Cardiac septum (tissue), 1 donor: ENCODE measurements around the gene NEDD4L. TPM values are rescaled to one million over a fixed set of nuclear protein-coding genes. Genes with fewer than 3 reads are reported as not detected.

Source experiments
- DNase-seq: peaks from one replicate; pipeline ENCODE4 v3.0.0-alpha.2; 2020; ENCODE audit warnings: low spot score
- intact Hi-C: fragments of 100-400 bp; cut with DNase I; formaldehyde crosslinking; loops from one replicate; pipeline ENCODE4 v1.14.0; 2022
- total RNA-seq: library from RNA; stranded (reverse); fragmentation: NEBNext Ultra II Directional; extraction: Animal tissue kit (Norgen Biotek cat#: 25700); gene quantifications from one replicate; pipeline ENCODE4 v1.2.1, GENCODE V29; 2021
- donor health status: DM: no; HTN: no; CAD: no.

NEDD4L gene
- total RNA-seq, 1 donor from 2014 or later: 49.3 TPM

- no peak for DNase-seq
- intact Hi-C loops: loop anchor here (10.0 kb wide), 1 partner anchor 157 kb away; no protein-coding TSS in a partner anchor
Observed at GRCh38 chr18:58338141-58338540, 294.1 kb downstream of the NEDD4L start.

GRCh38 chr18:58338961-58339592 lies 295.1 kb downstream of the NEDD4L start:
- no peak for DNase-seq
- intact Hi-C loops: loop anchor here (10.0 kb wide), 1 partner anchor 156 kb away; no protein-coding TSS in a partner anchor

DNA sequence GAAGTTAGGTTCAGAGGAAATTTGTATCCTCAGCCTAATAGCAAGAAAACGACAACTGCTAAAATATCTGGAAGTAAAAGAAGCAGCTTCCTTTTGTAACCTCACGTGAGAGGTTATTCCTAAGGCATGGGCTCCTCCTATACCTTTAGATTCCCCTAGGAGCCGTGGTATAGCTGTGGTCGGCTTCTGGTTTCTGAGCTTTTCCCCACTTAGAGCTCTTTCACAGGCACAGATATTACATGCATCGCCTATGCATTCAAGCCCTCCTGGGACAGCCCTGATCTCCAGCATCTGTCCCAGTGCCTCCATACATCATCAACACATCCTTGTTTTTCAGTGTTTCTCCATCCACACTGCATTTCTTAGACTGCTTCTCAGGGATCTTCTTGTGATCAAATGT lies 295.9 kb downstream of the NEDD4L start:
- DNase-seq: no peak
- intact Hi-C loops: loop anchor here (10.0 kb wide), 1 partner anchor 155 kb away; no protein-coding TSS in a partner anchor

- intact Hi-C loops: no loop called here
- no peak for DNase-seq
Observed at GRCh38 chr18:58341916-58342315, 297.9 kb downstream of the NEDD4L start.

- DNase-seq: no peak
- intact Hi-C loops: no loop called here
Observed at GRCh38 chr18:58344080-58344670, 300.1 kb downstream of the NEDD4L start.

- DNase-seq: no peak
Observed at GRCh38 chr18:58344861-58345463, 300.9 kb downstream of the NEDD4L start.

DNA sequence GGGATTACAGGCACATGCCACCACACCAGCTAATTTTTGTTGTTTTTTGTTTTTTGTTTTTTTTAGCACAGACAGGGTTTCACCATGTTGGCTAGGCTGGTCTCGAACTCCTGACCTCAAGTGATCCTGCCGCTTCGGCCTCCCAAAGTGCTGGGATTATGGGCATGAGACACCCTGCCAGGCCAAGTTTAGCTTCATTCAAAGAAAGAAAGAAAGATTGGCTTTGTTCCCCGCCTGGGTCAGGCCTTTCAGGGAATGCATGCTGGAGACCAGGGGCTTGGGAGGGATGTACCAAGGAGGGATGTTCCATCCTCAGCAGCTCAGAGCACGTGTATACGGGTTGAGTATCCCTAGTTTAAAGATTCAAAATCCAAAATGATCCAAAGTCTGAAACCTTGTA lies 301.8 kb downstream of the NEDD4L start:
- DNase-seq: no peak
- intact Hi-C loops: no loop called here

More at GRCh38 chr18:58344861-58345463, 300.9 kb downstream of the NEDD4L start:
- intact Hi-C loops: no loop called here

DNA sequence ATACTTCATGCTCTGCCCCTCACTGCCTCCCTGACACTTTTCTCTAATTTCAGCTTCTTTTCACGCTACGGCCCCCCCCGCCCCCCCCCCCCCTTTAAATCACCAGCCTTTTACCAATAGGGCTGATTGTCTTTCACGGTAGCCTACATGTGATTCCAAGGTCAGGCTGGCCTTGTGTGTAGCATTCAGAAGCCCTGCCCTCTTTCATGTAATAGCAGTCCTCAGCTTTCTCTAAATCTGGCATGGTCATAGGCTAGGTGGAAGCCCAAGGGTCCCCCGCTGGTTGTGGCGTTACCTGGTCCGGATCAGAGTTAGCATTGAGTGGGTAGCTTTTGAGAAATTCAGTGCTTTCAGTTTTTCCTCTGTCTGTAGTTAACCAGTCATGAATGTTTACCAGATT lies 303.1 kb downstream of the NEDD4L start:
- no peak for DNase-seq
- intact Hi-C loops: no loop called here

DNA sequence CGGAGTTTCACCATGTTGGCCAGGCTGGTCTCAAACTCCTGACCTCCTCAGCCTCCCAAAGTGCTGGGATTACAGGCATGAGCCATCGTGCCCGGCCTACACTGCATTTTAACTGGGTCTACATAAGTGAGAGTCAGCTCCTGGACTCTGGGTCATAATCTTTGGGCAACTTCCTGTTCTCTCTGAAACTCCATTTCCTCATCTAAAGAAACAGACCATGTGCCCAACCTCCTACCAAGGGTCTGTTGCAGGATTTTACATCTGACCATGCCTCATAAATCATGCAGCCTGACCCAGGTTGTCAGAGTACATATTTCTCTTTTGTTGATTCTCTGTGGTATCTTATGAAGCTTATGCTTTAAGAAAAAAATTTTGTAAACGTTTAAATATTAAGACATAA lies 304.5 kb downstream of the NEDD4L start:
- DNase-seq: no peak

GRCh38 chr18:58348951-58349350 lies 304.9 kb downstream of the NEDD4L start:
- intact Hi-C loops: no loop called here

More for the DNA sequence above, 304.5 kb downstream of the NEDD4L start:
- intact Hi-C loops: no loop called here

DNA sequence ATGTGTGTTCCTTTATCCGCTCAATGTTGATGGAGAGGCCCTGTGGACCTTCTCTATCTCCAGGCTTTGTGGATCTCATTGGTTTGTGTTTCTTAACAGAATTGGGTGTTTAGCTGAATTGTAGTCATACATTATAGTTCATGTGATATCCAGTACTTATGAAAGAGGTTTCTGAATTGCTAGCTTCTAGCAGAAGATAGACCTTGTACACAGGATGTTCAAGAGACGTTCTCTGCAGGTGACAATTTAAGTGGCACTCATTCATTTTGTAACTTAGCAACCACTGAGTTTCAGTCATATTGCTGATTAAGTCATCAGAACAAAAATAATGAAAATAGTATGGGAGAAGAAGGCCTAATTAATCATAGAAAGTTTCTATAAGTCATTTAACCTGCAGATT lies 305.6 kb downstream of the NEDD4L start:
- intact Hi-C loops: no loop called here

More at GRCh38 chr18:58348951-58349350, 304.9 kb downstream of the NEDD4L start:
- DNase-seq: no peak

GRCh38 chr18:58350526-58350925 lies 306.5 kb downstream of the NEDD4L start:
- no peak for DNase-seq
- intact Hi-C loops: no loop called here

More for the DNA sequence above, 305.6 kb downstream of the NEDD4L start:
- DNase-seq: no peak

- DNase-seq: no peak
- intact Hi-C loops: no loop called here
Observed at GRCh38 chr18:58351776-58352175, 307.8 kb downstream of the NEDD4L start.

GRCh38 chr18:58353581-58353980 lies 309.6 kb downstream of the NEDD4L start:
- no peak for DNase-seq
- intact Hi-C loops: no loop called here

DNA sequence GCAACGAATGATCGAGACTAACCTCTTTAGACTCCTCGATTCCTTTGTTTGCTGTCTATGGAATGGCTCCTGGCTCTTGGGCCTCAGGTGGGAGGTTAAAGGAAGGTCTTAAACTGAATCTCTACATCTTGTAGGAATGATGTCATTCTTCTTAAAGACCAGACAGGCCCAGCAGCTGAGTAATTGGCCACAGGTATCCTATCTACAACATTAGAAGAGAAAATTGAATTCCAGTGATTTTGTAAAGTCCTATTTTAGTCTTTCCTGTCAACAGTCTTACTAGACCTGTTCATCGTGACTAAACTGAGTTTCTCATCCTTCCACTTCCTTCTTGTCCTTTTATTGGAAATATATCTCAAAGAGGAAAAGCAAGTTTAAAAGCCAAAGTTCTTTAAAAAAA lies 310.0 kb downstream of the NEDD4L start:
- intact Hi-C loops: no loop called here

GRCh38 chr18:58354791-58355190 lies 310.8 kb downstream of the NEDD4L start:
- intact Hi-C loops: no loop called here
- no peak for DNase-seq

More for the DNA sequence above, 310.0 kb downstream of the NEDD4L start:
- no peak for DNase-seq

DNA sequence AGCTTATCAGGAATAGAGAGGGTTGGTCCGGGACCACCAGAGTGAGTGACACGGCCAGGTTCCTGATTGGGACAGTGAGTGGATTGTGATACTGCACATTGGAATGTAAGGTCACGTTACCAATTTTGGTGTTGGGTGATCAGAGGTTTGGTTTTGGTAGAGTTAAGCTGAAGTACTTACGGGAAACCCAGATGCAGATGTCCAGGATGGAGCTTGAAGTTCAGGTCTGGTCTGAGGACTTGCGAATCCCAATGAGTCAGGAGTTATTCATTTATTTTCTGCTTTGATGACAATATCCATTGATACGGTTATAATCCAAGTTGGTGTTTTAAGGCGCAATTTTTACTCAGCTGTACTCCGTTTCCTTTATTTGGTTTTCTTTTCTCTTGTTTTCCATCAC lies 311.2 kb downstream of the NEDD4L start:
- no peak for DNase-seq
- intact Hi-C loops: no loop called here

- no peak for DNase-seq
- intact Hi-C loops: no loop called here
Observed at GRCh38 chr18:58359218-58359617, 315.2 kb downstream of the NEDD4L start.

DNA sequence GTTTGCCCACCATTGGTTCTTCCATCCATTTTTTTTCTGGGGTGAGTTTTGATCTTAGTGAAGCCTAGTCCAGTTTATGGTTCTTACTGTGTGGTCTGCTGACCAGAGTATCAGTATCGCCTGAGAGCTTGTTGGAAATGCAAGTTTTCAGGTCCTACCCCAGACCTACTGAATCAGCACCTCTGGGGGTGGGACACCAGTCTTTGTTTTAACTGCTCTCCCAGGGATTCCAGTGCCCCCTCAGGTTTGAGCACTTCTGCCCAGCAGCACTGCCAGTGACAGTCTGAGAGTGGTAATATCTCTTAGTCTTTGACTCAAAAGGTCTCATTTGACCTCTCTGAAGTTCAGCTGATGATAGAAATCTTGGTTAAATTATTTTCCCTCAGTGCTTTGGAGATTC lies 315.6 kb downstream of the NEDD4L start:
- intact Hi-C loops: no loop called here
- DNase-seq: no peak

- intact Hi-C loops: no loop called here
- DNase-seq: no peak
Observed at GRCh38 chr18:58360324-58360723, 316.3 kb downstream of the NEDD4L start.

GRCh38 chr18:58361212-58361611 lies 317.2 kb downstream of the NEDD4L start:
- DNase-seq: no peak
- intact Hi-C loops: no loop called here
